ENCODE results near the gene NUP42. TPM values are rescaled to one million over a fixed set of nuclear protein-coding genes. Genes with fewer than 3 reads are reported as not detected.

NUP42 gene, protein sequence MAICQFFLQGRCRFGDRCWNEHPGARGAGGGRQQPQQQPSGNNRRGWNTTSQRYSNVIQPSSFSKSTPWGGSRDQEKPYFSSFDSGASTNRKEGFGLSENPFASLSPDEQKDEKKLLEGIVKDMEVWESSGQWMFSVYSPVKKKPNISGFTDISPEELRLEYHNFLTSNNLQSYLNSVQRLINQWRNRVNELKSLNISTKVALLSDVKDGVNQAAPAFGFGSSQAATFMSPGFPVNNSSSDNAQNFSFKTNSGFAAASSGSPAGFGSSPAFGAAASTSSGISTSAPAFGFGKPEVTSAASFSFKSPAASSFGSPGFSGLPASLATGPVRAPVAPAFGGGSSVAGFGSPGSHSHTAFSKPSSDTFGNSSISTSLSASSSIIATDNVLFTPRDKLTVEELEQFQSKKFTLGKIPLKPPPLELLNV
- 47.3 and 49.8 TPM in 2 replicates for total RNA-seq
- long read RNA-seq, transcript NUPL2-207 (7 exons, 2,010 nt), result minor isoform, 5 of 169 reads
- long read RNA-seq, transcript NUPL2-201 (7 exons, 1,795 nt), result major isoform, 125 of 169 reads
- long read RNA-seq, partial matches to known transcripts, result 5 of 169 reads
- long read RNA-seq, other reads (novel, unspliced or antisense), result 25 of 169 reads

DNA sequence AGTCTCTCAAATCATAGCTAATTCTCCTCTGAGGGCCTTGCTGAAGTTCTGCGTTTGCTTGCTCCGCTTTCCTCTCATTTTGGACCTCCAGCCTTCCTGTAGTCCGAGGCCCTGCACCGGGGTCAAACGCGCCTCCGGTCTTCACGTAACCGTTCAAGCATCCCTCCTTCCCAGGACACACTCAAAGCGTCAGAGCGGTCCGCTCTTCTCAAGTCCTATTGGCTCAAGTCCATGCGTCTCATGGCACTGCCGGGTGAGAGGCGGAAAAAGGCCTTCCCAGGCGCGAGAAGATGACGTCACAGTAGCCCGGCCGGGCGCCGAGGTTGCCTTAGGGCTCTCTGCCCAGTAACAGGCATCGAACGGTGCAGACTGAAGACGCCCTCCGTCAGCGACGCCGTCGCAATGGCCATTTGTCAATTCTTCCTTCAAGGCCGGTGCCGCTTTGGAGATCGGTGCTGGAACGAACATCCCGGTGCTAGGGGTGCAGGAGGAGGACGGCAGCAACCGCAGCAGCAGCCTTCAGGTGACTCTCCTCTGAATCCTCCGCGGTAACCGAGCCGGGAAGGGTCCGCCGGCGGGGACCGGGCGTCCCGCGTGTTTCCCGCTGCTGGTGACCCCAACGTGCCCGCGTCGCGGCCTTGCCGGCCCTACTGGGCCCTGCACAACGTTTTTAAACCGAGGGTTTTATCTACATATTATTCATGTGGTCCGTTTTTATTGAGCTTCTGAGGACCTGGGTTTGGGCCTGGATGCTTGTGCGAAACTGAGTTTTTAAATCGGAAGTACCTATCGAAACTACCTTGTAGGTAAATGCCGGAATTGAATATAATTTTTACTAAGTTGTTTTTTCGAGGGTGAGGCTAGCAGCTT lies at the start of gene NUP42:
Gene NUP42 (plus strand): TSS at position 365 of the 870 bp plus-strand sequence. CDS start 38 bp downstream, at position 403.
- Mint-ChIP-seq H3K36me3 (ENCODE audit: insufficient read depth) (no peaks in the 10 kb centered on the region), H3K27me3 (no peaks in the 10 kb centered on the region), H3K4me1 (ENCODE audit: low read depth) (peaks cover 12% of the 10 kb centered on the region), H3K9me3 (ENCODE audit: low read depth) (no peaks in the 10 kb centered on the region), H3K27ac (peak within 1 kb of the TSS; percentile 98), H3K4me3 (ENCODE audit: low read depth) (peak within 1 kb of the TSS; percentile 88)
- TF ChIP-seq, protein P1, sequence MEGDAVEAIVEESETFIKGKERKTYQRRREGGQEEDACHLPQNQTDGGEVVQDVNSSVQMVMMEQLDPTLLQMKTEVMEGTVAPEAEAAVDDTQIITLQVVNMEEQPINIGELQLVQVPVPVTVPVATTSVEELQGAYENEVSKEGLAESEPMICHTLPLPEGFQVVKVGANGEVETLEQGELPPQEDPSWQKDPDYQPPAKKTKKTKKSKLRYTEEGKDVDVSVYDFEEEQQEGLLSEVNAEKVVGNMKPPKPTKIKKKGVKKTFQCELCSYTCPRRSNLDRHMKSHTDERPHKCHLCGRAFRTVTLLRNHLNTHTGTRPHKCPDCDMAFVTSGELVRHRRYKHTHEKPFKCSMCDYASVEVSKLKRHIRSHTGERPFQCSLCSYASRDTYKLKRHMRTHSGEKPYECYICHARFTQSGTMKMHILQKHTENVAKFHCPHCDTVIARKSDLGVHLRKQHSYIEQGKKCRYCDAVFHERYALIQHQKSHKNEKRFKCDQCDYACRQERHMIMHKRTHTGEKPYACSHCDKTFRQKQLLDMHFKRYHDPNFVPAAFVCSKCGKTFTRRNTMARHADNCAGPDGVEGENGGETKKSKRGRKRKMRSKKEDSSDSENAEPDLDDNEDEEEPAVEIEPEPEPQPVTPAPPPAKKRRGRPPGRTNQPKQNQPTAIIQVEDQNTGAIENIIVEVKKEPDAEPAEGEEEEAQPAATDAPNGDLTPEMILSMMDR (IDR thresholded peaks at IDR 0.05; ENCODE audit: unreplicated experiment), result no peak
- DNase-seq (ENCODE audit: low spot score, unreplicated experiment), result peak; percentile 96

DNA sequence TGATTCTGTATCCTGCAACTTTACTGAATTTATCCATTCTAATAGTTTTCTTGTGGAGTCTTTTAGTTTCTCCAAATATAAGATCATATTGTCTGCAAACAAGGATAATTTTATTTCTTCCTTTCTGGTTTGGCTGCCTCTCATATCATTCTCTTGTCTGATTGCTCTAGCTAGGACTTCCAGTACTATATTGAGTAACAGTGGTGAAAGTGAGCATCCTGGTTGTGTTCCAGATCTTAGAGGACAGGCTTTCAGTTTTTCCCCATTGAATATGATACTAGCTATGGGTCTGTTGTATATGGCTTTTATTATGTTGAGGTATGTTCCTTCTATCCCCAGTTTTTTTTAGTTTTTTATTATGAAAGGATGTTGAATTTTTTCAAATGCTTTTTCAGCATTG lies 48.1 kb upstream of the NUP42 start:
- H3K9me3 Mint-ChIP-seq (ENCODE audit: low read depth), result peaks cover 13% of the 10 kb centered on the region
- TF ChIP-seq, protein P1 (IDR thresholded peaks at IDR 0.05; ENCODE audit: unreplicated experiment), result no peak
- no peak for DNase-seq (ENCODE audit: low spot score, unreplicated experiment)
- H3K4me3 Mint-ChIP-seq (ENCODE audit: low read depth), result no peak overlapping the region
- H3K36me3 Mint-ChIP-seq (ENCODE audit: insufficient read depth), result peaks cover 29% of the 10 kb centered on the region
- H3K4me1 Mint-ChIP-seq (ENCODE audit: low read depth), result no peaks in the 10 kb centered on the region
- peak overlapping the region; percentile 24 for H3K27ac Mint-ChIP-seq
- no peaks in the 10 kb centered on the region for H3K27me3 Mint-ChIP-seq

DNA sequence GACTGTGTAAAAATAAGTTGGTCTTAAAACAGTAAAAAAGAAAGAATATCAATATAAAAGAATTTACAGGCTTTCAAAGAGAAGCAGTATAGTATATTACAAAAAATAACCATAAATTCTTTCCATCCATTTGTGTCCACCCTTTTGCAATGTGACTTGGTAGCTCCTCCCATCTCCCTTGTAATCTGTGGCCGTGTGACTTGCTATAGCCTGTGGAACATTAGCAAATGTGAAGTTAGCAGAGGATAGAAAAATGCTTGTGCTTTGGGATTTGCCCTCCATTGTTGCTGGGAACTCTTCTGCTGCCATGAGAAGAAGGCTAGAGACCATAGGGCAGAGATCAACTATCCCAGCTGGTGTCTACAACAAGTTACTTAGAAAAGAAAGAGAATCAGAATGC lies 46.1 kb upstream of the NUP42 start:
- TF ChIP-seq, protein P1 (IDR thresholded peaks at IDR 0.05; ENCODE audit: unreplicated experiment), result no peak

DNA sequence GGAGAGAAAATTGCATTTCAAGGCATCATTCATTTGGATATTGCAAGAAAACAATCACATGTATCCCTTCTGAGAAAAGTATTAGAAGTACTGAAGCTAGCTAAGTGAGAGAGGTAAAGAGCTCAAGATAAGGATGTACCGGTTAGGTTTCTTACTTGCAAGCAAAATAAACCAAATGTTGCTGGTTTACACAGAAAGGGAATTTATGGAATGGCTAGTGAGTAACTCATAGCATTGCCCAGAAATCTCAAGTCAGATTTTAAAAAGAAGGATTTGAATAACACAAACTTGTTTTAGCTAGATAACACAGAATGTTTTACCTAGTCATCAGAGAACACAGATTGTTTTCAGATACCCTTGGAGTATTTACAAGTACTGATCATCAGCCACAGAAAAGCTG lies 45.6 kb upstream of the NUP42 start:
- Mint-ChIP-seq H3K27ac (no peak overlapping the region), H3K4me1 (ENCODE audit: low read depth) (no peaks in the 10 kb centered on the region), H3K27me3 (no peaks in the 10 kb centered on the region), H3K36me3 (ENCODE audit: insufficient read depth) (peaks cover 28% of the 10 kb centered on the region), H3K9me3 (ENCODE audit: low read depth) (peaks cover 13% of the 10 kb centered on the region), H3K4me3 (ENCODE audit: low read depth) (no peak overlapping the region)
- DNase-seq (ENCODE audit: low spot score, unreplicated experiment), result no peak
- TF ChIP-seq, protein P1 (IDR thresholded peaks at IDR 0.05; ENCODE audit: unreplicated experiment), result no peak

More for the DNA sequence above, 46.1 kb upstream of the NUP42 start:
- H3K4me1 Mint-ChIP-seq (ENCODE audit: low read depth), result no peaks in the 10 kb centered on the region
- peaks cover 13% of the 10 kb centered on the region for H3K9me3 Mint-ChIP-seq (ENCODE audit: low read depth)
- no peak overlapping the region for H3K27ac Mint-ChIP-seq
- DNase-seq (ENCODE audit: low spot score, unreplicated experiment), result no peak
- no peak overlapping the region for H3K4me3 Mint-ChIP-seq (ENCODE audit: low read depth)
- peaks cover 26% of the 10 kb centered on the region for H3K36me3 Mint-ChIP-seq (ENCODE audit: insufficient read depth)
- no peaks in the 10 kb centered on the region for H3K27me3 Mint-ChIP-seq

DNA sequence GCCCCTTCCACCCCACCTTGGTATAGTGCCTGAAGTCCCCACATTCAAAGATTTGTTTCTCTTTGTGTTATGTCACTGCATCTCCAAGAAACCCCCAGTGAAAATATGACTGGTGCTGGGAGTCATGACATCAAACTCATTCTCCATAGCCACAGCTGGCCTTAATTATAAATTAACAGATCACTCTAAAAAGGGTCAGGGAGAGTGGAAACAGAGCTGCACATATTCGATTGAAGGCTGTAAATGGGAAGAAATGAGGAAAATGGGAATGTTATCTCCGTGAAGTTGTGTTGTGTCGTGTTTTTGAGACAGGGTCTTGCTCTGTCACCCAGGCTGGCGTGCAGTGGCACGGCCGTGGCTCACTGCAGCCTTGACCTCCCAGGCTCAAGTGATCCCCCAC lies 24.2 kb upstream of the NUP42 start:
- peaks cover 7% of the 10 kb centered on the region for H3K4me1 Mint-ChIP-seq (ENCODE audit: low read depth)
- H3K36me3 Mint-ChIP-seq (ENCODE audit: insufficient read depth), result peaks cover 14% of the 10 kb centered on the region
- no peak overlapping the region for H3K27ac Mint-ChIP-seq
- no peak for DNase-seq (ENCODE audit: low spot score, unreplicated experiment)
- TF ChIP-seq, protein P1 (IDR thresholded peaks at IDR 0.05; ENCODE audit: unreplicated experiment), result no peak
- no peaks in the 10 kb centered on the region for H3K27me3 Mint-ChIP-seq
- no peak overlapping the region for H3K4me3 Mint-ChIP-seq (ENCODE audit: low read depth)
- no peaks in the 10 kb centered on the region for H3K9me3 Mint-ChIP-seq (ENCODE audit: low read depth)
